NCI-H774 (cell line): Measurements from ENCODE around the gene COPA.

Experiments
- DNase-seq: peaks from one replicate; lab custom pipeline; 2025; lab: John Stamatoyannopoulos, UW

COPA gene

DNA sequence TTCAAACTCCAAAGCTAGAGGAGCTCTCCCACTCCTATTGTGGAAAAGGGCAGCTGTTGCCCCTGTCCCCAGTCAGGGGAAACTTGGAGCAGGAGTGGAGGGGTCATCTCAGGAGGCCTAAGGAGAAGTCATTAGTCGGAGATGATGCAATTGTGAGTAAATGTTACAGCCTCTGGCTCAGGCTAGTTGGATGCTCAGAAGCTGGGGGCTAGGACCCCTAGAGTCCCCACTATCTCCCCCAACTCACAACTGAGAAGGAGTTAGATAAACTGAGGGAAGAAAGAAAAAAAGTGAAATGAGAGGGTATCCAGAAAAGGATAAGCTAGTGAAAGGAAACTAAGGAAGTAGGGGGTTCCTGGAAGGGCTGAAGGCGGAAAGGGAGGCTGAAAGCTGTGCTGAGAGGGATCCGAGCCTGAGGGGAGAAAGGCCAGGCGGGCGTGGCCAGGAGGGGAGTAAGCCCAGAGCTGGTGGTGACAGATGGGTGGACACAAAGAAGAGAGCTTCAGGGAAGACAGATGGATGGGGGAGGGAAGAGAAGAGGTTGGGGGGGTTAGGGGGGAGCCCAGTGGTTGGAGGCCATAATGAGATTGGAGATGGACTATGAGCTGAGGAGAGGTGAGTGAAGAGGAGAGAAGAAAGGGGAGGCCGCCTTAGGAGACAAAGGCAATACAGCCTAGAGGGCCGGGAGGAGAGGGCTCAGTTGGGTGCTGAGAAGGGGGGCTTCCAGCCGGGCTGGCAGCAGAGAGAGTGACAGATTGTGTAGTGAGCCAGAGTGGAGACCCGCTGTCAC, 19.3 kb upstream of the COPA start:
- no peak for DNase-seq

DNA sequence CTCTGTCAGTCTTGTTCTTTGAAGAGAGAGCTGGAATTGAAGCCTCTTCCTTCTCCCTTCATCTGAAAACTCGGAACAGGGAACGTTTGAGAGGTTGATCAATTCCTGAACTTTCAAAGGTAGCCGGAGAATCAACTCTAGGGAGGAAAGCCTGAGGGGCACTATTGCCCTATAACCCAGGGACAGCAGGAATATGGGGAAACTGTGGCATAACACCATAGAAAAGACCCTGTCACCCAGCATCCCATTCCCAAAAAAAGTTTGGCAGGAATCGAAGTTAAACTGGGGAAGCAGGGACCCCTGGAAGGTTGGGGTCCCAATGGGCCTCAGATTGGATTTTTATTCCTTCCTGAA, 18.7 kb upstream of the COPA start:
- DNase-seq, result no peak

DNA sequence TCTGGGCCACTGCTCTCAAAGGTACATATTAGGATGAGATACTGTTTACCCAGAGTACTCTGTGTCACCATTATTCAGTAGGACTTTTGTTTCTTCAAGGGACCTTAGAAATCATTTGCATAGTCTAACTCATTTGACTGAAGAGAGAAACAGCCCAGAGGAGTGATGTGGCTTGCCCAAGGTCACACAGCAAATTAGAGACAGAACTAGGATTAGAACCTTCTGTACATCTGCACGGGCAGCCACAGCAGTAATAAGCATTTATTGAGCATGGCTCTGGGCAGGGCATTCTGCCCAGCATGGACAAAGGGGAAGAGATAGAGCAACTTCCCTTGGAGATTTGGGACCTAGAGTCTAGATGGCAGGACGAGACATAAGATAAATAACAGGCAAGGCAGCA, 18.1 kb upstream of the COPA start:
- no peak for DNase-seq

DNA sequence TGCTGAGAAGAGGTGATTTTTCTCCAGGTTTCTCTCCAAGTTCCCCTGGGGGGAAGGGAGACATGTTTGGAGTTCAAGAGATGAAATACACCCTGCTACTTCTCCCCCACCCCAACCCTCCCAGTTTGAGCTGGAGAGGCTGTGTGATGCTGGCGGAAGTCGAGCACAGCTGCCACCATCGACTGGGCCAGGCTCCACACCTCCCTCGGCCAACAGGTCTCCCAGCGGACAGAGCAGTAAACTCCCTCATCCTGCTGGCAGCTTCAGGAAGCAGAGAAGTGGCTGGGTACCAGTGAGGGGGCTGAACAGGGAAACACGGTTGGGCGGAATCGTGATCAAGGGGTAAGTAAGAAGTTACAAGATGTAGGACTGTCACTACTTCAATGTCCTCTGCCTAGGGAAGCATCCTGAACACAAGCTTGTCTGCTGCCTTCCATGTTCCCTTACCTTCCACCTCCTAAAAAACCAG, 17.2 kb upstream of the COPA start:
- no peak for DNase-seq

DNA sequence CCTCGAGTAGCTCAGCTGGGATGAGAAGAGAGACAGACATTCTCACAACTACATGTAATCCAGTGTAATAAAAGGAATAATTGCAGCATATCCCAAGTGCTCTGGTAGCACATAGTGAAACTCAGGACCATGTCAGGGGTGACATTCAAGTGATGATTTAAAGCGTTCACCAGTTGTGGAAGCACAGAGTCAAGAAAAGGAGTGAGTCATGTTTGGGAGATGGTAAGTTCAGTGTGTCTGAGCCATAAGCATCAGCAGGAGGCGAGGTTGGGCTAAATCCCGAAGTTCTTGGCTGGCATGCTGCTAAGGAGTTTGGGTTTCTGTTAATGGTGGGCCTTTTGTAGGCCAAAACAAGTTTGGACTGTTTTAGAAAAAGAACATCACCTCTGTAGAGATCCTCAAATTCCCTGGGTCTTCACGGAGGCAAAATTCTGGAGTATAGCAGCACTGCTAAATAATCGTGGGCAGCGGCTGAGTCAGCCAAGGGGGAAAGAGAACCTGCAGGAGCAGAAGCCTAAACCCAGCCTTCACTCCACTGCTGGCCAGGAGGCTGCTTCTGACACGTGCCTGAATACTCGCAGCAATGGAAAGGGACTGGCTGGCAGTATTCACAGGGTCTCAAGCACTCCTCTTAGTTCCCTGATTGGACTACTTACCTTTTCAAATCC, 16.6 kb upstream of the COPA start:
- DNase-seq, result no peak

DNA sequence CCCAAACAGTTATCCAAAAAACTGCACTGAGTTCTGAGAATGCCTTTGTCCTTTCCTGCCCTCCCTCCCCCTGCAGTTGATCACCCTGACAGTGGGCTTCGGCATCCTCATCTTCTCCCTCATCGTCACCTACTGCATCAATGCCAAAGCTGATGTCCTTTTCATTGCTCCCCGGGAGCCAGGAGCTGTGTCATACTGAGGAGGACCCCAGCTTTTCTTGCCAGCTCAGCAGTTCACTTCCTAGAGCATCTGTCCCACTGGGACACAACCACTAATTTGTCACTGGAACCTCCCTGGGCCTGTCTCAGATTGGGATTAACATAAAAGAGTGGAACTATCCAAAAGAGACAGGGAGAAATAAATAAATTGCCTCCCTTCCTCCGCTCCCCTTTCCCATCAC, 15.0 kb upstream of the COPA start:
- DNase-seq, result no peak

DNA sequence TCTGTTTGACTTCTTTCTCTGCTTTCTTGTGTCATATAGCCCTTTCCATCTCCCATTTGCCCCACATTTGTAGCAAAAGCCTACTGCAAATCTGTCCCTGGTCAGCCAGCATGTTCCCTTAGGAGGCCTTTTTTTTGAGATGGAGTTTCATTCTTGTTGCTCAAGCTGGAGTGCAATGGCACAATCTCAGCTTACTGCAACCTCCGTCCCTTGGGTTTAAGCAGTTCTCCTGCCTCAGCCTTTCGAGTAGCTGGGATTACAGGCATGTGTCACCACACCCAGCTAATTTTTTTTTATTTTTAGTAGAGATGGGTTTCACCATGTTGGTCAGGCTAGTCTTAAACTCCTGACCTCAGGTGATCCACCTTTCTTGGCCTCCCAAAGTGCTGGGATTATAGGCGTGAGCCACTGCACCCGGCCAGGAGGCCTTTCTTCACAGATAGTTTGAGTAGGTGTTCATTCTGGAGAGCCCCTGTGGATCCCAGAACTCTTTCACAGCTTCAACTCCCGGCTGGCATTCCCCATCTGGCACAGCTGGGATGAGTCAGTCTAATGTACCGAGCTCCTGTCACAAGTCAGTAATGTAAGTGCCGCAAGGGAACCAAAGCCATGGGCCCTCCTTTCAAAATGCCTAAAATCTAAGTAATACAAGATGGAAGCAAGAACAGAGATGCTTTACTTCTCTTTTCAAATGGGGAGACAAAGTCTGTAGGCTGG, 14.4 kb upstream of the COPA start:
- no peak for DNase-seq

DNA sequence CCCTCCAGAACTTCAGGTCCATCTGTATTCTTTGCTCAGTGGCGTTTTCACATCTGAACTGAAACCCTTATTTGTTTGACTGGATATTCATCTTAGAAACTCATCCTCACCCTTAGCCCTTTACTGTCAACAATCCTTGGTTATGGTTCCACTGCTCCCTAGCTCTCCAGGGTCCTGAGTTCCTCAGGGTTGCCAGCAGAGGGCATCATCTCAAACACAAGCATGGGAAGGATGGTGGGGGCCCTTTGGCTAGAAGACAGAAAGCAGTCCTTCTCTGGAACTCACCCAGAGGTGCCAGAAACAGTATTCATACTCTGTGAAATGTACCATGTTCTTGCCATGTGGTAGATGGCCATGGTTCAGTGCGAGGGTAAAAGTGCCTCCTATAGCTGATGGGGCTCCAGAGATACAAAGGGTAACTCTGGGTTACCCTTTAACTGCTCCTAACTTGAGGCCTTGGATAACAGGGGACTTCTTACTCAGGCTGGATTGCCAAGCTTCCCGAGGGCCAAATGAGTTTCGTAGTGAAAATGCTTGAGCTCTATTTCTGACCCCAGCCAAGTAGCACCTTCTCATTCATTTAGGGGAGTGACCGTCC, 11.4 kb upstream of the COPA start:
- DNase-seq, result no peak

DNA sequence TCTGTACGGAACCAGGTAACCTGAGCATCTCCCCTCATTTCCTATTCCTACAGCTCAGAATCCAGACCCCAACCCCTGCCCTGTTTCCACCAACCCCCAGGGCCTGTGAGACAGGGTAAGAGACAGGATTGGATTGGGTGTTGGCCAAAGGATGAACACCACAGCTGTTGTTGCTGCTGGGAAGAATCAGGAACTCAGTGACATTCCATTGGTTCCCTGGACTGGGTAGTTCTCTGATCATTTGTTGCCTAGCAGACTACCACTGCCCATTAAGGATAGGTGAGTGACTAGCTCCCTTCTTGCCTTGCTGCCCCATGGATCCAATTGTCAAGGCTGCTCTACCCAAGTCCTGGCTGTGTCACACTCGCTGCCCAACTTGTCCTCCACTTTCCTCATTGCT, 10.2 kb upstream of the COPA start:
- no peak for DNase-seq

DNA sequence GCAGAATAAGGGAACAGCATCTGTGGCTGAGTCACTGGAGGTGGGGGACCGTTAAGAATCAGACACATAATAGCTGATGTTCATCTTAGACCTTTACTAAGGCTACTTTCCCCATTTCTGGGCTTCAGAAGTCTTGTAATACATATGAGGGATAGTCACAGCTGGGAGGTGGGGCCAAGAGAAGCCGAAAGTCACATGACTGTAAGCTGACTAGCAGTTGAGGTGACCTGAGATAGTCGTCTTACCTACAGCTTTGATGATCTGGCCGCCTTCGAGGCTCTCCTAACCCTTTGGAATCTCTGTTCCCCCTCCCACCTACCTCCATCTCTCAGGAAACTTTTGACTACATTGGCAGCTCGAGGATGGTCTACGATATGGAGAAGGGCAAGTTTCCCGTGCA, 9.5 kb upstream of the COPA start:
- DNase-seq, result no peak

DNA sequence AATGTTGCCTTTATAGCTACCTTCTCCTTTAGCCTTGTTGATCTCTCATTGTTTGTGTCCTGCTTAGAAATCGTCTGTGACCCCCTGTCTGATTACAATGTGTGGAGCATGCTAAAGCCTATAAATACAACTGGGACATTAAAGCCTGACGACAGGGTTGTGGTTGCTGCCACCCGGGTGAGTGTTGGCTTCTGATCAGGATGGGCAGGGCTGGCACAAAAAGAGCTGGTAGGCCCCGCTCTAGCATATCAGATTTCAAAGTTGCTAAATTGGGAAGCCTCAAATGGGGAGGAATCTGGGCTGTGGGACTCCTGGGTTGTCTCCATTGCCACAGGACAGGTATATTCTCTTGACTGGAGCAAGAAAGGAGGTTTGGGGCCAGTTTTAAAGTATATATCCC, 8.6 kb upstream of the COPA start:
- DNase-seq, result no peak

DNA sequence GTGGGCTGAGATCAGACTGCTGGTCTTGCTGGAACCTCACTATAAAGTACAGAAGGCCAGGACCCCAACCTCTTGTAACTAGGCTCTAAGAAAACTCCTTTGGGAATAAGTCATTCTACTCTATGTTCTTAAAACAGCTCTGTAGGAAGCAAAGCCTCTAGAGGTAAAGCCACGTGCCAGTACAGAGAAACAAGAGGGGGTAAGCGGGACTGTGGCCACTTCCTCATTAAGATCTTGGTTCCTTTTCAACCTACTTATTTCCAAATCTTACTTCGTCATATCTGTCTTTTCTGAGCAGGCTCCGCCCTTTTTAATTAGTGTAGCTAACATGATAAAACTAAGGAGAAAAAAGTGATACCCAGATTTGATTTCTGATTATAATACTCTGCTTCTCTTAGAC, 3.9 kb upstream of the COPA start:
- no peak for DNase-seq

DNA sequence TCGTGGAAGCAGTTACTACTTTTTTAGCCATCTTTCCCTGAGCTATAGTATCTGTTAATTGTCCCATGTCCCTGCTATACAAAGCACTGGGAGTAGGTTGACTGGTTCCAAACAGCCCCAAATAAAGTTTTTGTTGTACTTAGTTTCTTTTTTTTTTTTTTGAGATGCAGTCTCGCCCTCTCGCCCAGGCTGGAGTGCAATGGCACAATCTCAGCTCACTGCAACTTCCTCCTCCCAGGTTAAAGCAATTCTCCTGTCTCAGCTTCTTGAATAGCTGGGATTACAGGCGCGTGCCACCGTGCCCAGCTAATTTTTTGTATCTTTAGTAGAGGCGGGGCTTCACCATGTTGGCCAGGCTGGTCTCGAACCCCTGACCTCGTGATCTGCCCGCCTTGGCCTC, 3.4 kb upstream of the COPA start:
- no peak for DNase-seq

DNA sequence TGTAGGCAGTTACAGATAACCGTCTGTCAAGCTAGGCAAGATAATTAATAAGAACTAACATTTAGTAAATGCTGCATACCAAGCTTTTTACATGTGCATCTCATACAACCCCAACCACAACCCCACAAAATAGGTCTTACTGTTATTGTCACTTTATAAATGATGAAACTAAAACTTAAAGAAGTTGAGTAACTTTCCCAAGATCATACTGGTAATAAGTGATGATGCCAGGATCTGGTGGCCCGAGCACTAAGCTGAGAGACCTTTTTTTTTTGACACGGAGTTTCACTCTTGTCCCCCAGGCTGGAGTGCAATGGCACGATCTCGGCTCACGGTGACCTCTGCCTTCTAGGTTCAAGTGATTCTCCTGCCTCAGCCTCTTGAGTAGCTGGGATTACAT, 1.9 kb upstream of the COPA start:
- no peak for DNase-seq

DNA sequence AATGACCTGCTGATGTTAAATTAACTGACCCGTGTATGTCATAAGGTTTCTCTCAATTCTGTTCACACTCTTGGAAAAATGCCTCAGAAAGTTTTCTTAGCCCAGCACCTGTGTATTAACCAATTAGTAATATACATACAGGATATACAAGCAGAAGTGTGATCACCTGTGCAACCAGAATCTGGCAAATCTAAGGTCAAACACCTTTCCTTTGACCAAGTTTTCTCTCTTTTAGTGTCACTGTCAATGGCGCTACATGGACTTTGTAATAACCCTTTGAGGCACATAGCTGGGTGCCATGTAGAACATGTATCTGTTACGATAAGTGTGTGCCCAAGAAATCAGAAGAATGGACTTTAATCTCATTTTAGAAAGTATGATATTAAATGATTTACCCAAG, 1.2 kb upstream of the COPA start:
- no peak for DNase-seq

DNA sequence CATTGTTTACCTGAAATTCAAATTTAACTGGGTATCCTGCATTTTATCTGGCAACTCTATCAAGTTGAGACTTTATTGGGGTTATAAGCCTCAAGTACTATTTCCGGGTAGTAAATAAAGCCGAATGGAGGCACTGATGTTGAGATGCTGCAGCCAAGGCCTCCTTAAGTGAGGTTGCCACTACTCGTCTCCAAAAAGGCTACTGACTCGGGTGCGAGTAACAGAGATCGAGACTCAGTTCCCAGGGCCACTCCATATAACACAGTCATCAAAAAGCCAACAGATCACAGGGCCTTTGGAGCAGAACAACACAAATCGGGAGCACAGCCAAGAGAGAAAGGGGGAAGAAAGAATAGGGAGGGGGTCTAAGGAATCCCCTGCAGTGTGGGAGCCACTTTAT, 524 bp downstream of the COPA start:
- DNase-seq, result no peak

DNA sequence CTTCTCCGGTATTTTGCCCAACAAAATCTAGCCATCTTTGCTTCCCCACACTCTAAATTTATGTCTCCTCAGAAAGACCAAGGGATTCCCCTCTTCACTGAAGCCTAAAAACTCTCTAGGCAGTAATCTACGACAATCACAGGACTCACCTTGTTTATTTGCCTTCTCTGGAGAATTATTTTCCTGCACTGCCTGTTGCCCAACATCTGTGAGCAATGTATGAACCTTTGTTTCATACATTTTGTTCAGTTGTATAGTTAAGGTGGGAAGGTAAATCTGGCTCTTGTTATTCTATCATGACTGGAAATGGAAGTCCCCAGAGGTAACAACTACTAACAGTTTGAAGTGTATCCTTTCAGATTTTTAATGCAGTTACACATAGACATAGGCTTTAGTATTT, 2.2 kb downstream of the COPA start:
- no peak for DNase-seq

DNA sequence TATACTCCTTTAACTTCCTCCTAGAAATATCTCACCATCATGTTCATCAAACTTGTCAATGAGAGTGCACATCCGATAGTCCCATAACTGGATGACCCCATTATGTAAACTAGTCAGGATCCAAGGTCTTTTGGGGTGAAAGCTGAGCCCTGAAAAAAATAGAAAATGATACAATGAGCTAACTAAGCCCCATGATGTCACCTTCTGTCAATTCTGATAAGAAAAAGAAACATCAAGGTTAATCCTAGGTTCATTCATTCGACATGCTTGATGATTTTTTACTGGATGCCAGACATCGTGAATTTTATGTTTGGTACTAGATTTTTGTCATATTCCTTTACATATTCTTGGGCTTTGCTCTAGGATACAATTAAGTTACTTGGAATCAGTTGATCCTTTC, 2.9 kb downstream of the COPA start:
- no peak for DNase-seq

DNA sequence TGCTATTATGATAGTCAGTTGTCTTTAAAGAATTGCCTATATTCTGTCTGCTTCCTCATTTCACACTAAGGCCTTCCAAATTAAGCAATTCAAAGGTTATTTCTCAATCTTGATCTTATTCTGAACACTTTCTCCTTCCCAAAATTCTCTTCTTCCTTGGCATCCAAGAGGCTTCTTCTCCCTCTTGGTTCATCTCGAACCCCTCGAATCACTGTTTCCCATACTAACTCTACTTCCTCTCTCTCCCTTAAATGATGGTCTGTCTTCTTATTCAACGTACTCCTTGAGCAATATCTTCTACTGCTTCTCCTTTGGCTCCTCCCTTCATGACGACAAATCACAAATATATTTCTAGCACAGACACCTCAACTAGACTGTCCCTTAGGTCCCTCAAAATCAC, 4.5 kb downstream of the COPA start:
- DNase-seq, result no peak

DNA sequence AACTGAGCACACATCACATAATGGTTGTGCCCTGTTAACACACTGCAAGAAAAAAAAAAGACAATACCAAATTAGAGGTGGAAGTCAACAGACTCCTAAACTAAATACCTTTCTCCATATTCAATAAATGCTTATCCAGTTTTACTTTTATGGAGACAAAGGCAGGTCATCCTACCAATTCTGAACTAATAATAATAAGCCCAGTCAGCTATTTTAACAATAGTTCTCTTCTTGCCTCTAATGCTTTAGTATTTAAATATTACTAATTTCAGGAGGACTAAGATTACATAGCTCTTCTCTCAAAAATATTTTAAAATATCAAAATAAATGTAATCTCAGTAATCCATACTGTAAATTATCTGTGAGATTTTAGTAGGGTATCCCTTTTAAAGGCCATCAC, 10.5 kb downstream of the COPA start:
- no peak for DNase-seq

DNA sequence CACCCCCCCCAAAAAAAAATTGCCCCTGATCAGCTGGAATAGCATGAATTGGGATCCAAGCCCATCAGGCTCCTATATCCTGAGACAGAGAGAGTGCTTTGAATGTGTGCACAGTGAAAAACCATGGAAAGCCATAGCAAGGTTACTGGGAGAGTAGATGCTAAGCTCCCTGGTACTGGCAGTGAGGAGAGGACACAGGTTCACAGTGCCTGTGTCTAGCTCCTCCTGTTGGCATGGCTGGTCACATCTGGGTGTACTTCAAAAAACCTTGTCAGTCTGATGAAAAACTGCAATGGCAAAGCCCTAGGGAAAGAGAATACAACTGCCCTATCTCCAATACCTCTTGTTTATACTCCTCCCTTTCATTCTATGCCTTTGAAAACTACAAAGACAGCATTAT, 12.9 kb downstream of the COPA start:
- DNase-seq, result no peak

DNA sequence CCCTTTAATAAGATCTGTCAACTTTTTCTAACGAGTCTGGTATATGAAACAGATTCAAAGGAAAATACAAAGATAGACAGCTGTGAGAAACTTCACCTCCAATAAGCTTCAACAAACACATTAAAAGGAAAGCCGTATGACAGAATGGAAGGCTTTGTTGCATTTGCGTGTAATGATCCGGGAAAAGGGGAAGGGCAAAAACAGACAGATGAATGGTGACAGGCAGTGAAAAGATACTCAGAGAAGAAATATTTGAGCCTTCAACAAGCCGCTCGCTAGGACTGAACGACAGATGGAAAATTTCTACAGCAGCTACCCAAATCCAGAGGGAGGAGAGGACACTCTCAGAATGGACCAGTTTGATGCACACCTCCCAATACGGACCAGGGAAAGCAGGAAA, 14.9 kb downstream of the COPA start:
- no peak for DNase-seq

DNA sequence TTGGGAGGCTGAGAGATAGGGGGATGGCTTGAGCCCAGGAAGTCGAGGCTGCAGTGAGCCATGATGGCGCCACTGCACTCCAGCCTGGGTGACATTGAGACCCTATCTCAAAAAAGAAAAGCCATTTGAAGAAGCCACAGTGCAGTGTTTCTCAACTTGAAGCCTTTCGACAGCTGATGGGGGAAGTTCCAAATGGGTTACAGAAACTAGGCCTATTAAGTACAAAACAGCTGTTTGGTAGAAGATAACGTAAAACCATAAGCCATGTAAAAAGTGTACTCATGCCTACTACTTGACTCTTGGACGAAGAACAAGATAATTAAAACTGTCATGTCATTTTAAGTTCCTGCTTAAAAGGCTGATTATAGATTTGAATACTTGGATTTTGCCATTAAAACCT, 16.6 kb downstream of the COPA start:
- no peak for DNase-seq
